ENCODE results near the gene GDF11. TPM values are rescaled to one million over a fixed set of nuclear protein-coding genes. Genes with fewer than 3 reads are reported as not detected.
A peak's percentile ranks its signal among the peaks of the same experiment; 100 is the strongest.

Gene GDF11
- total and polyA plus RNA-seq, 2 donors from 2014 or later = 3.4 to 6.2 TPM

GRCh38 chr12:55733858-55734257 lies 9.1 kb upstream of the GDF11 start:
- Histone ChIP-seq H3K27ac (ENCODE audit: low read depth in 2 of 2, low read length in 2 of 2) (no peak overlapping the region), H3K4me3 (ENCODE audit: low read length in 3 of 3) (no peak overlapping the region), H3K9me3 (ENCODE audit: control insufficient read depth in 2 of 3, insufficient read depth in 1 of 3, low read length in 3 of 3) (no peaks in the 10 kb centered on the region), H3K36me3 (ENCODE audit: control insufficient read depth in 2 of 3, insufficient read depth in 3 of 3, low read length in 3 of 3) (no peaks in the 10 kb centered on the region), H3K9ac (ENCODE audit: low read length in 3 of 3) (no peak overlapping the region), H3K27me3 (ENCODE audit: control insufficient read depth, insufficient read depth, low read length) (no peaks in the 10 kb centered on the region), H3K4me1 (ENCODE audit: control insufficient read depth in 2 of 3, insufficient read depth in 2 of 3, low read depth in 1 of 3, low read length in 3 of 3) (peaks cover 0 to 21% (median 17%) of the 10 kb centered on the region in 3 donors)
- DNase-seq = no peak
- TF ChIP-seq, protein P1, sequence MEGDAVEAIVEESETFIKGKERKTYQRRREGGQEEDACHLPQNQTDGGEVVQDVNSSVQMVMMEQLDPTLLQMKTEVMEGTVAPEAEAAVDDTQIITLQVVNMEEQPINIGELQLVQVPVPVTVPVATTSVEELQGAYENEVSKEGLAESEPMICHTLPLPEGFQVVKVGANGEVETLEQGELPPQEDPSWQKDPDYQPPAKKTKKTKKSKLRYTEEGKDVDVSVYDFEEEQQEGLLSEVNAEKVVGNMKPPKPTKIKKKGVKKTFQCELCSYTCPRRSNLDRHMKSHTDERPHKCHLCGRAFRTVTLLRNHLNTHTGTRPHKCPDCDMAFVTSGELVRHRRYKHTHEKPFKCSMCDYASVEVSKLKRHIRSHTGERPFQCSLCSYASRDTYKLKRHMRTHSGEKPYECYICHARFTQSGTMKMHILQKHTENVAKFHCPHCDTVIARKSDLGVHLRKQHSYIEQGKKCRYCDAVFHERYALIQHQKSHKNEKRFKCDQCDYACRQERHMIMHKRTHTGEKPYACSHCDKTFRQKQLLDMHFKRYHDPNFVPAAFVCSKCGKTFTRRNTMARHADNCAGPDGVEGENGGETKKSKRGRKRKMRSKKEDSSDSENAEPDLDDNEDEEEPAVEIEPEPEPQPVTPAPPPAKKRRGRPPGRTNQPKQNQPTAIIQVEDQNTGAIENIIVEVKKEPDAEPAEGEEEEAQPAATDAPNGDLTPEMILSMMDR (IDR thresholded peaks at IDR 0.05; ENCODE audit: borderline replicate concordance, extremely low read depth, insufficient read depth) = no peak
- intact Hi-C loops (cut with DNase I) = no loop called here
- FAIRE-seq = no peak

- no peaks in the 10 kb centered on the region for H3K36me3 ChIP-seq (ENCODE audit: control insufficient read depth in 2 of 3, insufficient read depth in 3 of 3, low read length in 3 of 3)
- H3K27ac ChIP-seq (ENCODE audit: low read depth in 2 of 2, low read length in 2 of 2) = no peak overlapping the region
- DNase-seq (no peak), FAIRE-seq (no peak)
- peaks cover 0 to 19% (median 17%) of the 10 kb centered on the region in 3 donors for H3K4me1 ChIP-seq (ENCODE audit: control insufficient read depth in 2 of 3, insufficient read depth in 2 of 3, low read depth in 1 of 3, low read length in 3 of 3)
- H3K9me3 ChIP-seq (ENCODE audit: control insufficient read depth in 2 of 3, insufficient read depth in 1 of 3, low read length in 3 of 3) = no peaks in the 10 kb centered on the region
- intact Hi-C loops (cut with DNase I) = no loop called here
- no peak overlapping the region for H3K4me3 ChIP-seq (ENCODE audit: low read length in 3 of 3)
- H3K27me3 ChIP-seq (ENCODE audit: control insufficient read depth, insufficient read depth, low read length) = no peaks in the 10 kb centered on the region
- H3K9ac ChIP-seq (ENCODE audit: low read length in 3 of 3) = no peak overlapping the region
- TF ChIP-seq, protein P1 (IDR thresholded peaks at IDR 0.05; ENCODE audit: borderline replicate concordance, extremely low read depth, insufficient read depth) = no peak
Measured at GRCh38 chr12:55734595-55734994, 8.3 kb upstream of the GDF11 start.

DNA sequence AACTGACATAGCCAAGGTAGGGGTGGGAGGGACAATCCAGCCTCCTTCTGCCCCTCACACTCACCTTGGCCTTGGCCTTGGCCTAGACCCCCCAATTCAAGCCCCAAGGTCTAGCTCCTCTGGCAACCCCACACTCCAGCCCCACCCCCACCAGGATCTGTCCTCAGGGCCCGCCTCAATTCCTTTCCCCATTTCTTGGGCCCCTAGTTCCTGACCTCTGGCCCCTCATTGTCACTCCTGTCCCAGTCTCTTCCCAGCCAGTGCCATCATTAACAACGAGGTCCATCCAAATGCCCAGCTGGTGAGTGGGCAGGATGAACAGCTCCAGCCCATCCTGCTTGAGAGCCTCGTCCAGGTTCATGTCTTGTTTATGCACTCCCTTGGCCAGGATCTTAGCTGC lies 6.8 kb upstream of the GDF11 start:
- Histone ChIP-seq H3K4me3 (ENCODE audit: low read length in 3 of 3) (no peak overlapping the region), H3K4me1 (ENCODE audit: control insufficient read depth in 2 of 3, insufficient read depth in 2 of 3, low read depth in 1 of 3, low read length in 3 of 3) (peaks cover 0 to 9% (median 7%) of the 10 kb centered on the region in 3 donors), H3K27ac (ENCODE audit: low read depth in 2 of 2, low read length in 2 of 2) (no peak overlapping the region), H3K36me3 (ENCODE audit: control insufficient read depth in 2 of 3, insufficient read depth in 3 of 3, low read length in 3 of 3) (no peaks in the 10 kb centered on the region), H3K9ac (ENCODE audit: low read length in 3 of 3) (no peak overlapping the region), H3K27me3 (ENCODE audit: control insufficient read depth, insufficient read depth, low read length) (no peaks in the 10 kb centered on the region), H3K9me3 (ENCODE audit: control insufficient read depth in 2 of 3, insufficient read depth in 1 of 3, low read length in 3 of 3) (no peaks in the 10 kb centered on the region)
- no peak for FAIRE-seq
- TF ChIP-seq, protein P1 (IDR thresholded peaks at IDR 0.05; ENCODE audit: borderline replicate concordance, extremely low read depth, insufficient read depth) = no peak
- peak in 1 of 5 donors; percentile 40 for DNase-seq
- intact Hi-C loops (cut with DNase I) = no loop called here

Measured in kidney (tissue), 14 donors.